Skeletal muscle tissue (tissue), 4 donors: ENCODE results near the gene TNS1. TPM values are rescaled to one million over a fixed set of nuclear protein-coding genes. Genes with fewer than 3 reads are reported as not detected.
A peak's percentile ranks its signal among the peaks of the same experiment; 100 is the strongest.

Source experiments
- H3K27ac ChIP-seq: one replicate; pipeline ENCODE4 v1.7.0; 2013; ENCODE audit warnings: mild to moderate bottlenecking, low read depth, low read length, inconsistent platforms
- H3K27me3 ChIP-seq, 3 donors: one replicate each; pipeline ENCODE4 v1.7.0; 2013; ENCODE audit warnings: low read length in 3 of 3; ENCODE audit not compliant: control insufficient read depth in 3 of 3, insufficient read depth in 3 of 3
- H3K36me3 ChIP-seq, 3 donors: one replicate each; pipeline ENCODE4 v1.7.0; 2013; ENCODE audit warnings: low read length in 3 of 3; ENCODE audit not compliant: control insufficient read depth in 3 of 3, insufficient read depth in 3 of 3
- H3K4me1 ChIP-seq, 3 donors: one replicate each; pipeline ENCODE4 v1.7.0; 2013; ENCODE audit warnings: low read length in 3 of 3, mild to moderate bottlenecking in 3 of 3; ENCODE audit not compliant: control insufficient read depth in 3 of 3, insufficient read depth in 3 of 3
- H3K4me3 ChIP-seq, 3 donors: one replicate each; pipeline ENCODE4 v1.7.0; 2013; ENCODE audit warnings: low read length in 3 of 3
- H3K9ac ChIP-seq, 3 donors: one replicate each; pipeline ENCODE4 v1.7.0; 2013; ENCODE audit warnings: low read length in 3 of 3, mild to moderate bottlenecking in 3 of 3, moderate library complexity in 2 of 3, low read depth in 1 of 3
- H3K9me3 ChIP-seq, 3 donors: one replicate each; pipeline ENCODE4 v1.7.0; 2013; ENCODE audit warnings: low read length in 3 of 3; ENCODE audit not compliant: control insufficient read depth in 3 of 3
- total RNA-seq: library from RNA; depleted of rRNA; stranded (reverse); fragments of >200 nt; gene quantifications from one replicate; pipeline ENCODE4 v1.2.3, GENCODE V29; 2014
- donor health status: Osteomylitis.

The TNS1 gene
- total RNA-seq, 1 donor from 2014 or later, result 73.1 TPM

DNA sequence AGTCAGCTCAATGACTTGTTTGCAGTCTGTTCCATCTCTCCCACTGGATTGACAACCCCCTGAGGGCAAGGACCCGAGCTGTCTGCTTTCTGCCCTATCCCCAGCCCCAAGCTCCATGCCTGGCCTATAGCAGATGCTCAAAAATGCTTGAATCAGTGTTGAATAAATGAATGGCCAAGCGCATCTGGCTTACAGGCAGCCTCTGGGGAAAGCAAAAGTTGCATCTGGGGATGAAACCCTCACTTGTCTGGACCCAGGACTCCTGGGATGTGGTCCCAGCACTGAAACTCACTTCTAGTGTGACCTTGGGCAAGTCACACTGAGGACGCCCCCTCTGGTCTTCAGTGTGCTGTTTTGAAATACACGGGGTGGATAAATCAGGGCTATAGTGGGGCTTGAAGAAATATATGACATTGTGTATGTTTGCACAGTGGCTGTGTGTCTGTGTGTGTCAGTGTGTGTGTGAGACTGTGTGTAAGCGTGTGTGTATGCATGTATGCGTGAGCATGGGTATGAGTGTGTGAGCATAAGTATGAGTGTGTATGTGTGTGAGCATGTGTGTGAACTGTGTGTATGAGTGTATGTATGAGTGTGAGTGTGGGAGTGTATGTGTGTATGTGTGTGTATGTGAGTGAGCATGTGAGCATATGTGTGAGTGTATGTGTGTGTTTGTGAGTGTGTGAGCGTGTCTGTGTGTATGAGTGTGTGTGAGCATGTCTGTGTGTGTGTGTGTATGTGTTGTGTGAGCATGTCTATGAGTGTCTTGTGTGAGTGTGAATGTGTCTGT lies 27.8 kb upstream of the TNS1 start:
- Histone ChIP-seq H3K9ac (no peak overlapping the region), H3K9me3 (no peaks in the 10 kb centered on the region), H3K4me1 (peaks cover 35 to 66% (median 55%) of the 10 kb centered on the region in 3 donors), H3K27ac (no peak overlapping the region), H3K27me3 (peaks cover 0 to 4% (median 2%) of the 10 kb centered on the region in 3 donors), H3K36me3 (no peaks in the 10 kb centered on the region), H3K4me3 (no peak overlapping the region)

DNA sequence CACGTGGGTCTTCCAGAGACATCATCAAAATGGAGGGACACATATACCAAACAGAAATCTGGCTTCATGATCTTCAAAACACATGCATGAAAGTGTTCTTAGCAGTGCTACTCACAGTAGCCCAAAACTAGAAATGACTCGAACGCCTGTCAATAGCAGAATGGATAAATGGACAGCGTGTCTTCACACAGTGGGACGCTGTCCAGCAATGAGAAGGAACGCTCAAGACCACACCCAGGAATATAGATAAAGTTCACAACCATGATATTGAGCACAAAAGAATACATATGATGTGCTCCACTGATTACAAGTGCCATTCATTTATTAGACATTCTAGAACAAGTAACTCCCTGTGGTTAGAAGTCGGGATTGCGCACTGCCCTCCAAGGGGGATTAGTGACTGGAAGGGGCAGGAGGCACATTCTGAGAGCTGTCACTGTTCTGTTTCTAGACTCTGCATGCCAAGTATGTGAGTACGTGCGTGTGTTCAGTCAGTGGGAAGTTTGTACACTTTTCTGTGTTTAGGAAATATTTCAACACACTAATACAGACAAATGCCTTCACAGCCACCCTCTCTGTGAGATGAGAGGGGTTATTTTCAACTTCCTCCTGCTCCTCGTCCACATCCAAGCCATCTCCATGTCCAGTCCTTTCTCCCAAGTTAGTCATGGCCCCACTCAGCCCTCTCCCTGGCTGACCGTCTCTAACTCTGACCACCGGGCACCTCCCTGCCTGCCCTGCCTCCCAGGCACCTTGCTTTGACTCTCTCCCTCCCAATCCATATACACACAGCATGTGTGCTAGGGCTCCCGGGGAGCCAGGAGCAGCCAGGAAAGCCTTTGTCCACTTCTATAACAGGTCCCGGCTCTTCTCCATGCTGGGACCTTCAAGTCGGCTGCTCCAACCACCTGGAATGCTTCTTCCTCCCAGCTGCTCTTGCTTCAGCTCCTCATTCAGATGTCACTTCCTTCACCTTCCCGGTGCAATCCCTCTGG lies 26.9 kb upstream of the TNS1 start:
- Histone ChIP-seq H3K9me3 (no peaks in the 10 kb centered on the region), H3K9ac (peak overlapping the region in 1 of 3 donors; percentile 25), H3K27me3 (peaks cover 0 to 4% (median 2%) of the 10 kb centered on the region in 3 donors), H3K4me3 (no peak overlapping the region), H3K36me3 (no peaks in the 10 kb centered on the region), H3K4me1 (peaks cover 40 to 61% (median 60%) of the 10 kb centered on the region in 3 donors), H3K27ac (no peak overlapping the region)

DNA sequence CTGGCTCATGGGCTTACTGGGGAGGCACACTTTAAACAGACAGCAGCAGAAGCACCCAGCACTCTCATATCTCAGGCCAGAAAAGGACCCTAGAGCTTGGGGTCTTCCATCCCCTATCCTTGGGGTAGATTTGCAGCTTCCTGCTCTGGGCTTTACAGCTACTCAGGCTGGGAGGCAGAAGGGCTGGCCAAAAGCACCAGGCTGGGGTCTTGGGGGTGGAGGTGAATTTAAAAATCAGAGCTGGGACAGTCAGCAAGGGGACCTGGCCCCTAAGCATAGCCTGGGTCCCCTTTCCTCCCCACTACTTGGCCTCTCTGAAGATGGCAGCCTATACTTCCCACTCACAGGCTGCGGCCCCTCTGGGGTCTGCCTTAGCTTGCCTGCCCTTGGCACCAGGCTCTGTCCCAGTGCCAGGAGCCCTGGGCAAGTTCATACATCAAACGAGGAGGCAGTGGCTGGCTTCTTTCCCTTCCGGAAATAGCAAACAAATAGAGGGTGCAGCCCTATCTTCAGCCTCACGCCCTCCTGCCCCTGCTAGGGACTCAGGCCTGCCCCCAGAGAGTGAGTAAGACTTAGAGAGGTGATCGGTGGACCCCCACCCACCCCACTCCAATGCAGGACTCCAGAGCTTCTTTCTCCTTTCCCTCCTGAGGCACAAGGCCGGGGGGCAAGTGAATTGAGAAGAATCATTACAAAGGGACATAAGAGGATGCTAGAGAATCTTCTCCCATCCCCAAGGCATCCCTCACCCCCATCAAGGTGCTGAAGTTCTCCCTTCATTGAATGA lies 26.0 kb upstream of the TNS1 start:
- no peak overlapping the region for H3K4me3 ChIP-seq
- H3K9ac ChIP-seq, result peak overlapping the region in 2 of 3 donors; percentile 16 to 30
- H3K9me3 ChIP-seq, result no peaks in the 10 kb centered on the region
- peaks cover 0 to 2% (median 0%) of the 10 kb centered on the region in 3 donors for H3K27me3 ChIP-seq
- peaks cover 42 to 63% (median 63%) of the 10 kb centered on the region in 3 donors for H3K4me1 ChIP-seq
- no peak overlapping the region for H3K27ac ChIP-seq
- no peaks in the 10 kb centered on the region for H3K36me3 ChIP-seq

DNA sequence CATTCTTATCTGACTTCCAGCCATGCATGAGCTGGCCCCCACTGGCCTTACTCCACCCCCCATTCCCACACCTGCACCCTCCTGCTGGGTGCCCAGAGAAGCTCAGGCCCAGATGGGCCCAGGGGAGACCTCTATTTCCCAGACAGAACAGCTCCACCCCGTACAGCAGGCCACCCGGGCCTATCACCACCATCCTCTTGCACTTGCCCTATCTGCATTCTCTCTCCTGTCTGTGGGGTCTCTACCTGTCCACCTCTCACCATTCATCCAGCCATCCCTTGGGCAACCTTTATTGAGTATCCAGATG lies 25.3 kb upstream of the TNS1 start:
- Histone ChIP-seq H3K9me3 (no peaks in the 10 kb centered on the region), H3K27me3 (peaks cover 0 to 2% (median 0%) of the 10 kb centered on the region in 3 donors), H3K36me3 (no peaks in the 10 kb centered on the region), H3K27ac (no peak overlapping the region), H3K4me1 (peaks cover 48 to 69% (median 68%) of the 10 kb centered on the region in 3 donors), H3K9ac (no peak overlapping the region), H3K4me3 (no peak overlapping the region)

DNA sequence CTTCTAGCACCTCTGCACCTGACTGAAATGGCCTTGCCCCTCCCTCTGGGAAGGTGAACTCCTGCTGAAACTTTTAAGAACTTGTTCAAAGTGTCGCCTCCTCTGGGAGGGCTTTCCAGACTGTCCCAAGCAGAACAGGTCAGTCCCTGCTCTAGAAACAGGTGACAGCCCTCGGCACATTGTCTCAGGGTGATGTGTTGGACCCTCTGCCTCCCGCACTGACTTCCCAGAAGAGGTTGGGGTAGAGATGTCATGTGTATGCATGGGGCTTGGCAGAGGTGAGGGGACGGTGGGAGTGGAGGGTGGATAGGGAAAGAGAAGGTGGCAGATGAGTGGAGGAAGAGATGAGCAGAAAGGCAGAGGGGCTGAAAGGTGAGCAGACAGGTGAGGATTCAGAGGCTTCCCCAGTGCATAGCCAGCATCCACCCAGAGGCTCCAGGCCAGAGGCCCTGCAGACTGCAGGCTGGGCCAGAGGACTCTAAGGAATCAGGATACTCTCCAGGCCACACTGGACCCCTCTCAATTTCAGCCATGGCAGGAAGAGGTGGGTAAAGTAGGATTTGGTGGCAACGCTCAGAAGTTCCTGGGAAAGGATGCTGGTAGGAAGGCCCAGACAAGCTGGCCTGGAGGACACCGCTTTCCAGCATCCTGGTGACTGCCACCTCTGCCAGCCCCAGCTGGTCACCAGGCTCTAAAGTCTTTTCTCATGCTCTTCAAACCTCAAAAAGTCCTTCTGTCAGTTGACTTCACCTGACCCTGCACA lies 24.8 kb upstream of the TNS1 start:
- Histone ChIP-seq H3K27ac (no peak overlapping the region), H3K36me3 (no peaks in the 10 kb centered on the region), H3K4me1 (peaks cover 53 to 74% (median 73%) of the 10 kb centered on the region in 3 donors), H3K27me3 (peaks cover 0 to 2% (median 0%) of the 10 kb centered on the region in 3 donors), H3K9ac (peak overlapping the region in 1 of 3 donors; percentile 8), H3K4me3 (no peak overlapping the region), H3K9me3 (no peaks in the 10 kb centered on the region)

DNA sequence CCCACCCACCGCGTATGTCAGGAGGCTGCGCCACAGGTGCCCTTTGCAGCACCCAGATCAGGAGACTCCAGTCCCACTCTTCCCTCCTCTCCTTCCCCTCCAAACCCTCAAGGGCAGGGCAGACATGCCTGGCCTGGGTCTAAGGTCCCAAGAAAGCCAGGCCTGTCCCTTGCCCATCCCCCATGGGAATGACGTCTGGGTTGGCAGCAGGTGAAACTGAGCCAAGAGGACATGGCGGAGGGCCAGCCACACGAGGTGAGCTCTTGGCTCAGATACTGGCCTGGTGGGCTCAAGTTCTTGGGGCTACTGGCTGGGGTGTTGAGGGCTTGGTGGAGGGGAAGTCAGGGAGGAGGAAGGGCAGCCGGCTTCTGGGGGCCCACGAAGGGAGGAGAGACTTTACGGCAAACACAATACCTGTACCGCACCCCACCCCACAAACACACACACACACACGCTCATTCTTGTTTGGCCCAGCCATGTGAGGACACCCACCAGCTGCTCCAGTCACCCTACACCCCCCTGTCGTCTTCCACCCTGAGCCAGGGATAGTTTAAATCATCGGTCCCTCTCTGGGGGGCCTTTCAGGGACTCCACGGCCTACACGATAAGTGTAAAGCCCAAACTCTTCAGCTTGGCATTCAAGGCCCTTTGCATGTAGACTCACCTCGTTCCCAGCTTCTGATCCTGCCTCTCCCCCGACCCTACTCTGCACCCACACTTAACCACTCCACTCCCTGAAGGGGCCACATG lies 24.1 kb upstream of the TNS1 start:
- Histone ChIP-seq H3K36me3 (no peaks in the 10 kb centered on the region), H3K9me3 (no peaks in the 10 kb centered on the region), H3K4me1 (peaks cover 60 to 78% (median 76%) of the 10 kb centered on the region in 3 donors), H3K4me3 (peak overlapping the region in 1 of 3 donors; percentile 22), H3K27me3 (no peaks in the 10 kb centered on the region), H3K9ac (peak overlapping the region in 2 of 3 donors; percentile 41 to 48), H3K27ac (no peak overlapping the region)

DNA sequence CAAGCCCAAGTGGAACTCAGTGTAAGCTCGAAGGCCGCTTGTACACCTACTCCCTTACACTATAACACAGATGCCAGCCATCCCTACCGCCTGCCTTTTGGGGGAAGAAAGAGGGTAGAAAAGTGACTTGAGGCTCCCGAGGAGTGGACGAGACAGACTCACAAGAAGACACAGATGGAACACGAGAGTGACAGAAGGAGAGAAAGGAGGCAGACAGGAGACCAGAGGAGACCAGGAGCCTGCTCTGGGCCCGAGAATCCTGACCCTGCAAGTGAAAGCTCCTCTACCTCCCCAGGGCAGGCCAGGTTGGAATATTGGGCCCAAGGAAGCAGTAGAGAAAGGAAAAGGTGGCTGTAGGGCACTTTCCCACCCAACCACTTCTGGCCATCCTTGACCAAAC lies 23.4 kb upstream of the TNS1 start:
- Histone ChIP-seq H3K9me3 (no peaks in the 10 kb centered on the region), H3K9ac (peak overlapping the region in 1 of 3 donors; percentile 41), H3K36me3 (no peaks in the 10 kb centered on the region), H3K4me3 (peak overlapping the region in 1 of 3 donors; percentile 22), H3K4me1 (peaks cover 65 to 84% (median 82%) of the 10 kb centered on the region in 3 donors), H3K27ac (no peak overlapping the region), H3K27me3 (no peaks in the 10 kb centered on the region)

DNA sequence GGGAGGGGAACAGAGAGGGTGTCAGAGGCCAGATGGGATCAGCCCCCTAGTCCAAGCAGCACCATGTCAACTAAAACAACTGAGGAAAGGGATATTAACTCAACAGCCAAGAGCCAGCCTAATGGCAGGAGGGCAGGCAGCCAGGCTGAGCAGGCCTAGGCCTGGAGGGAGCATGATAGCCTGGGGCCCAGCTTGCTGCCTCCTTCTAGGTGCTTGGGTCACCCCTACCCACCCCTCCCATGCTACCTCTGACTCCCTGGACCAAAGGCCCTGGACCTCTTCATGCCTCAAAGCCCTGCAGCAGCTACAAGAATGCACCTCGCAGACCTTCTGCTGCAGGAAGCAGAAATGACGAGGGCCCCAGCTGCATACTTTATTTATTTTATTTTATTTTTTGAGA lies 22.1 kb upstream of the TNS1 start:
- Histone ChIP-seq H3K9ac (peak overlapping the region in 2 of 3 donors; percentile 45 to 57), H3K27ac (no peak overlapping the region), H3K36me3 (no peaks in the 10 kb centered on the region), H3K27me3 (no peaks in the 10 kb centered on the region), H3K4me3 (no peak overlapping the region), H3K9me3 (no peaks in the 10 kb centered on the region), H3K4me1 (peaks cover 74 to 93% (median 89%) of the 10 kb centered on the region in 3 donors)
